ENCODE measurements around the gene FKBP9. TPM values are rescaled to one million over a fixed set of nuclear protein-coding genes. Genes with fewer than 3 reads are reported as not detected.
"Not testable (repeated sequence)": the region's sequence is repeated elsewhere in the genome, so short reads cannot be mapped to it uniquely, and the experiment has no call there.

FKBP9 gene
- total RNA-seq, 1 experiment from 2014 or later = 11.1 TPM

- no peaks in the 10 kb centered on the region for H3K36me3 Mint-ChIP-seq (ENCODE audit: insufficient read depth in 1 of 3, low read depth in 3 of 3)
- no peak overlapping the region for H2BK12ac ChIP-seq (ENCODE audit: insufficient read length, low read depth, low read length)
- H3K27me3 Mint-ChIP-seq (ENCODE audit: low read depth) = peaks cover 81% of the 10 kb centered on the region
- H4K20me1 ChIP-seq (ENCODE audit: control insufficient read depth, insufficient read depth, insufficient read length) = no peaks in the 10 kb centered on the region
- no peaks in the 10 kb centered on the region for H3K79me1 ChIP-seq (ENCODE audit: insufficient read depth, low read depth, low read length, poor library complexity, severe bottlenecking)
- H2AFZ ChIP-seq (ENCODE audit: low read length) = no peak overlapping the region
- no peak overlapping the region for H4K8ac ChIP-seq (replicated peaks; ENCODE audit: insufficient read length, low read depth, low read length)
- H3T11ph ChIP-seq (ENCODE audit: low read length) = no peak overlapping the region
- no peak overlapping the region for H2BK15ac ChIP-seq (ENCODE audit: low read depth, low read length)
- H3K4me1 Mint-ChIP-seq = peaks cover 9% of the 10 kb centered on the region in 2 experiments
- H3K27ac ChIP-seq (ENCODE audit: insufficient read length, low read depth, low read length) = no peak overlapping the region
- no peaks in the 10 kb centered on the region for H3K4me1 ChIP-seq (ENCODE audit: insufficient read depth, low read length)
- no peaks in the 10 kb centered on the region; a peak in 1 of 5 replicates for H3K9me3 Mint-ChIP-seq
- H3K4me3 Mint-ChIP-seq = peak overlapping the region; percentile 66 to 78
- peaks cover 4% of the 10 kb centered on the region for H3K23me2 ChIP-seq (ENCODE audit: insufficient read length, low read depth, low read length, poor library complexity, severe bottlenecking)
- no peak overlapping the region for H3K56ac ChIP-seq (ENCODE audit: insufficient read length, low read depth, low read length)
- no peak overlapping the region for H4K5ac ChIP-seq (ENCODE audit: insufficient read length, low read depth, low read length)
- TF ChIP-seq CTCF (conservative IDR thresholded peaks at IDR 0.05) = no peak
- no peak overlapping the region for H3K18ac ChIP-seq (ENCODE audit: insufficient read length, low read depth, low read length)
- H2BK20ac ChIP-seq (ENCODE audit: low read depth, low read length, poor library complexity, severe bottlenecking) = no peak overlapping the region
- H3K9ac ChIP-seq (ENCODE audit: extremely low read depth, insufficient read length, low read length) = no peak overlapping the region
- no peak overlapping the region for H2BK120ac ChIP-seq (ENCODE audit: low read depth, low read length, poor library complexity, severe bottlenecking)
- H2AK5ac ChIP-seq (ENCODE audit: insufficient read length, low read length) = no peak overlapping the region
- peak; percentile 39 for DNase-seq
- peaks cover 2% of the 10 kb centered on the region; the same call in 1 of the 2 replicates for H3K27me3 ChIP-seq (ENCODE audit: insufficient read depth, low read length)
- H3K23ac ChIP-seq (ENCODE audit: insufficient read length, low read depth, low read length) = no peak overlapping the region
- H3K79me2 ChIP-seq (ENCODE audit: insufficient read depth, low read length) = no peaks in the 10 kb centered on the region
- no peak overlapping the region for H3K4ac ChIP-seq (ENCODE audit: low read depth, low read length)
- no peak overlapping the region for H3K14ac ChIP-seq (ENCODE audit: insufficient read depth, low read length)
- H3K9me3 ChIP-seq (ENCODE audit: control insufficient read depth, low read depth, low read length) = no peaks in the 10 kb centered on the region
- H2BK5ac ChIP-seq (ENCODE audit: insufficient read length, low read length) = no peak overlapping the region
- WGBS (ENCODE audit: extremely low coverage, insufficient read length, low lambda C conversion rate) = no CpG with 5 or more reads among the region's 26 CpGs
- H4K91ac ChIP-seq (ENCODE audit: insufficient read length, low read depth, low read length) = no peak overlapping the region
- no peak overlapping the region; a peak in 1 of 7 replicates for H3K27ac Mint-ChIP-seq
- H3K4me2 ChIP-seq (ENCODE audit: insufficient read depth, insufficient read length, low read length) = peak overlapping the region; percentile 7
Observed at GRCh38 chr7:32958046-32959025, 1.1 kb downstream of the FKBP9 start.

GRCh38 chr7:32963880-32964301 is 6.7 kb downstream of the FKBP9 start:
- H2BK12ac ChIP-seq (ENCODE audit: insufficient read length, low read depth, low read length); H3K9ac ChIP-seq (ENCODE audit: extremely low read depth, insufficient read length, low read length); H2BK120ac ChIP-seq (ENCODE audit: low read depth, low read length, poor library complexity, severe bottlenecking); H3K36me3 Mint-ChIP-seq (ENCODE audit: insufficient read depth in 1 of 3, low read depth in 3 of 3); H3K4me2 ChIP-seq (ENCODE audit: insufficient read depth, insufficient read length, low read length); H2BK15ac ChIP-seq (ENCODE audit: low read depth, low read length); H3K18ac ChIP-seq (ENCODE audit: insufficient read length, low read depth, low read length); H3K4ac ChIP-seq (ENCODE audit: low read depth, low read length); H3K27me3 ChIP-seq (ENCODE audit: insufficient read depth, low read length); H3K14ac ChIP-seq (ENCODE audit: insufficient read depth, low read length); H3K4me1 Mint-ChIP-seq; H3K9me3 Mint-ChIP-seq; H3K4me3 Mint-ChIP-seq; H2BK20ac ChIP-seq (ENCODE audit: low read depth, low read length, poor library complexity, severe bottlenecking); H3K4me1 ChIP-seq (ENCODE audit: insufficient read depth, low read length); DNase-seq; H3K79me2 ChIP-seq (ENCODE audit: insufficient read depth, low read length); H3K23ac ChIP-seq (ENCODE audit: insufficient read length, low read depth, low read length); H4K8ac ChIP-seq (replicated peaks; ENCODE audit: insufficient read length, low read depth, low read length); H3T11ph ChIP-seq (ENCODE audit: low read length); H2AFZ ChIP-seq (ENCODE audit: low read length); H2AK5ac ChIP-seq (ENCODE audit: insufficient read length, low read length); H3K56ac ChIP-seq (ENCODE audit: insufficient read length, low read depth, low read length); H3K79me1 ChIP-seq (ENCODE audit: insufficient read depth, low read depth, low read length, poor library complexity, severe bottlenecking); H2BK5ac ChIP-seq (ENCODE audit: insufficient read length, low read length); H3K27ac ChIP-seq (ENCODE audit: insufficient read length, low read depth, low read length); H3K9me3 ChIP-seq (ENCODE audit: control insufficient read depth, low read depth, low read length); H4K5ac ChIP-seq (ENCODE audit: insufficient read length, low read depth, low read length); H4K20me1 ChIP-seq (ENCODE audit: control insufficient read depth, insufficient read depth, insufficient read length); H3K23me2 ChIP-seq (ENCODE audit: insufficient read length, low read depth, low read length, poor library complexity, severe bottlenecking); H3K27ac Mint-ChIP-seq; H4K91ac ChIP-seq (ENCODE audit: insufficient read length, low read depth, low read length): not testable (repeated sequence)
- WGBS (ENCODE audit: extremely low coverage, insufficient read length, low lambda C conversion rate) = no CpG with 5 or more reads among the region's 5 CpGs
- peaks cover 48% of the 10 kb centered on the region for H3K27me3 Mint-ChIP-seq (ENCODE audit: low read depth)

Measured in H9 (cell line).